HepG2 (cell line): ENCODE measurements around the gene OVCH2. TPM values are rescaled to one million over a fixed set of nuclear protein-coding genes. Genes with fewer than 3 reads are reported as not detected.

Experiments
- ATAC-seq: fragments of 200-7000 bp; cut with Tn5 transposase; 3 replicates; pipeline ENCODE4 v1.9.1; 2020; ENCODE audit warnings: mild to moderate bottlenecking, moderate library complexity
- BruUV-seq: library from RNA; stranded (reverse); fragments of 400-500 nt; replicated peaks from 2 replicates; lab custom pipeline; 2021; lab: Mats Ljungman, UMichigan
- CTCF ChIA-PET: fragments of 300-600 bp; formaldehyde crosslinking; extraction: SDS; loops from one replicate; lab custom pipeline; 2021; ENCODE audit warnings: low total read pairs, inconsistent platforms, low intra/inter-chr PET ratio; lab: Yijun Ruan, JAX
- POLR2A ChIA-PET: fragments of 350-600 bp; sonication (Branson Sonifier 250); formaldehyde crosslinking; loops from one replicate; lab custom pipeline; 2020; ENCODE audit warnings: antibody characterized with exemption, inconsistent platforms; lab: Yijun Ruan, JAX
- DNase-seq: peaks from one replicate; pipeline ENCODE4 v3.0.0-alpha.2; 2015; ENCODE audit warnings: low spot score
- FAIRE-seq: peaks from 3 replicates; lab custom pipeline; 2011; peaks lifted over from hg19 to GRCh38; lab: Jason Lieb, UNC
- H2AFZ ChIP-seq: one replicate; pipeline ENCODE4 v1.6.1; 2011; ENCODE audit warnings: low read length, inconsistent platforms
- H3K27ac ChIP-seq: fragments of 300-600 bp; 3 replicates; pipeline ENCODE4 v1.8.0; 2011; ENCODE audit warnings: mixed run types, mild to moderate bottlenecking, mixed read lengths, low read length, inconsistent platforms; ENCODE audit not compliant: insufficient read depth; ENCODE audit errors: extremely low read length
- H3K27me3 ChIP-seq, 2 experiments: fragments of 200-600 bp in 1 of 2; 2 replicates in 1 of 2; 3 replicates in 1 of 2; pipeline versions ENCODE4 v1.6.0 to v1.8.0; 2011; ENCODE audit warnings: low read length in 2 of 2, mild to moderate bottlenecking in 2 of 2, moderate library complexity in 2 of 2, inconsistent platforms in 1 of 2; ENCODE audit not compliant: insufficient read depth in 2 of 2, control insufficient read depth in 1 of 2
- H3K36me3 ChIP-seq, 2 experiments: fragments of 200-600 bp in 1 of 2; replicated peaks in 1 of 2; 2 replicates in 1 of 2; 3 replicates in 1 of 2; pipeline versions ENCODE4 v1.5.1 to v1.8.0; 2011; ENCODE audit warnings: low read length in 2 of 2, inconsistent platforms in 1 of 2; ENCODE audit not compliant: insufficient read depth in 2 of 2, control insufficient read depth in 1 of 2
- H3K4me1 ChIP-seq: 2 replicates; pipeline ENCODE4 v1.5.1; 2012; ENCODE audit warnings: low read length, inconsistent platforms; ENCODE audit not compliant: insufficient read depth
- H3K4me2 ChIP-seq: 2 replicates; pipeline ENCODE4 v1.6.0; 2011; ENCODE audit warnings: low read depth, low read length, inconsistent platforms
- H3K4me3 ChIP-seq, 3 experiments: fragments of 200-600 bp in 1 of 3; sonication (generic), shearing (Covaris generic) in 1 of 3; replicated peaks in 1 of 3; 2 replicates each; pipeline ENCODE4 v1.5.1; 2011 to 2016; ENCODE audit warnings: low read length in 3 of 3, inconsistent platforms in 2 of 3, low read depth in 2 of 3, mild to moderate bottlenecking in 2 of 3, control low read depth in 1 of 3, mixed read lengths in 1 of 3; ENCODE audit not compliant: insufficient read depth in 1 of 3
- H3K79me2 ChIP-seq: one replicate; pipeline ENCODE4 v1.6.1; 2011; ENCODE audit warnings: low read length, inconsistent platforms; ENCODE audit not compliant: insufficient read depth
- H3K9ac ChIP-seq: 2 replicates; pipeline ENCODE4 v1.6.0; 2011; ENCODE audit warnings: mild to moderate bottlenecking, low read depth, low read length, inconsistent platforms; ENCODE audit not compliant: insufficient read depth
- H3K9me3 ChIP-seq: 2 replicates; pipeline ENCODE4 v1.5.1; 2012; ENCODE audit warnings: mild to moderate bottlenecking, low read length
- H4K20me1 ChIP-seq: 2 replicates; pipeline ENCODE4 v1.6.0; 2011; ENCODE audit warnings: inconsistent platforms, mild to moderate bottlenecking, low read length, moderate library complexity; ENCODE audit not compliant: insufficient read depth
- MEF2D ChIP-seq: sonication (generic); formaldehyde crosslinking; IDR thresholded peaks from 2 replicates; pipeline ENCODE4 v1.5.1; 2020; ENCODE audit warnings: mild to moderate bottlenecking, missing genetic modification reagents
- MIER3 ChIP-seq: IDR thresholded peaks from 2 replicates; pipeline ENCODE4 v1.6.1; 2016; ENCODE audit warnings: missing compliant biosample characterization, borderline replicate concordance
- ZNF3 ChIP-seq: IDR thresholded peaks from 2 replicates; pipeline ENCODE4 v1.7.0; 2017; ENCODE audit warnings: inconsistent platforms
- WGBS: methylation state at CpG from one replicate; pipeline ENCODE4 v1.1.6; 2017; ENCODE audit warnings: low lambda C conversion rate; 5-methylcytosine and 5-hydroxymethylcytosine counted together
- in situ Hi-C: cut with HindIII; loops from 2 replicates; pipeline ENCODE4 v1.10.0; 2017; ENCODE audit warnings: low pct_unique_long_range_greater_than_20kb; ENCODE audit not compliant: extremely low pct_ligation_motif_present
- intact Hi-C: fragments of 100-400 bp; cut with micrococcal nuclease; formaldehyde crosslinking; loops from one replicate; pipeline ENCODE4 v1.10.0; 2022; ENCODE audit not compliant: unreplicated experiment
- polyA plus RNA-seq, 8 experiments: library from polyadenylated mRNA; depleted of rRNA in 3 of 8; stranded (reverse) in 7 of 8; unstranded in 1 of 8; fragments of >200 nt; fragmentation: Illumina TruSeq in 4 of 8; extraction: Trizol in 4 of 8; gene quantifications; 2 replicates each; pipeline versions ENCODE4 v1.2.1 to v1.2.3, GENCODE V29; 2011 to 2016; ENCODE audit warnings: low read depth in 4 of 8, missing spikeins in 1 of 8, mixed read lengths in 1 of 8; ENCODE audit not compliant: insufficient read depth in 1 of 8
- total RNA-seq, 5 experiments: library from RNA; depleted of rRNA; stranded (reverse); fragments of >200 nt; fragmentation: Illumina TruSeq; extraction: Trizol; gene quantifications; 2 replicates each; pipeline ENCODE4 v1.2.3, GENCODE V29; 2016; ENCODE audit warnings: low read depth in 1 of 5
- TF ChIP-seq, protein P1 (sequence below): sonication (generic); formaldehyde crosslinking; IDR thresholded peaks from 2 replicates; pipeline ENCODE4 v1.4.0; 2020; ENCODE audit warnings: missing genetic modification reagents; ENCODE audit errors: not compliant biosample characterization
- TF ChIP-seq, protein P2 (sequence below): sonication (generic); formaldehyde crosslinking; IDR thresholded peaks from 2 replicates; pipeline ENCODE4 v1.4.0; 2020; ENCODE audit warnings: missing genetic modification reagents, mild to moderate bottlenecking, borderline replicate concordance

OVCH2 gene
- total and polyA plus RNA-seq, 2 of the 13 experiments (the other 11 are each of a cell fraction or from before 2014, with no cell fraction given) = not detected

DNA sequence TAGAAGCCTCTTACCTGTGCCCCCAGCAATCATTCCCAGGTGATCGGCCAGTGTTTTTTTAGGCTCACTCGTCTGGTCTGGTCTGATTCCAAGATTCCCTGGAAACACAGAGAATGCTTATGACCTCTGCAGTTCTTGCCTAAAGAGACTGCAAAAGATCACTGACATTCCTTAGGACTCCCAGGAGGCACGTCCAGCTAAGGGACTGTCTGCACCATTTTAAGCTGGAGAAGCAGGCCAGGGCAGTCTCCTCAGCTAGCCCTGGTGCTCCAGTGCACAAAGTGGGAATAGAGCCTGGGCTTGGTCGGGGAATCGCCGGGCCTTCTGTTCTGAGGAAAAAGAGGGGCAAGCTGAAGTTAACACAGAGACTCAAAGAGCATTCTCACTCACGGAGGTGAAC, 37.8 kb downstream of the OVCH2 start:
- DNase-seq = no peak
- BruUV-seq = no TSS peak
- intact Hi-C loops (no loop called here), in situ Hi-C loops (no loop called here)
- Histone ChIP-seq H3K27ac (no peak overlapping the region), H4K20me1 (no peaks in the 10 kb centered on the region), H3K9ac (no peak overlapping the region), H3K4me3 (no peak overlapping the region), H3K36me3 (no peaks in the 10 kb centered on the region; a peak in 1 of 5 replicates), H3K9me3 (no peaks in the 10 kb centered on the region), H2AFZ (no peak overlapping the region), H3K27me3 (peaks cover 0 to 13% of the 10 kb centered on the region in 2 experiments; a peak in 3 of 5 replicates), H3K4me2 (no peak overlapping the region), H3K79me2 (no peaks in the 10 kb centered on the region), H3K4me1 (peaks cover 30% of the 10 kb centered on the region)
- no peak for ATAC-seq
- ChIA-PET CTCF (no interaction called here), POLR2A (no interaction called here)
- FAIRE-seq = no peak
- 68% methylated on average over 7 of the region's 7 CpGs for WGBS
- TF ChIP-seq, protein P1, sequence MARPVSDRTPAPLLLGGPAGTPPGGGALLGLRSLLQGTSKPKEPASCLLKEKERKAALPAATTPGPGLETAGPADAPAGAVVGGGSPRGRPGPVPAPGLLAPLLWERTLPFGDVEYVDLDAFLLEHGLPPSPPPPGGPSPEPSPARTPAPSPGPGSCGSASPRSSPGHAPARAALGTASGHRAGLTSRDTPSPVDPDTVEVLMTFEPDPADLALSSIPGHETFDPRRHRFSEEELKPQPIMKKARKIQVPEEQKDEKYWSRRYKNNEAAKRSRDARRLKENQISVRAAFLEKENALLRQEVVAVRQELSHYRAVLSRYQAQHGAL (CRISPR knock-in tag) = no peak
- TF ChIP-seq MEF2D (CRISPR knock-in tag) (no peak), ZNF3 (CRISPR knock-in tag) (no peak), MIER3 (CRISPR knock-in tag) (no peak)
- TF ChIP-seq, protein P2, sequence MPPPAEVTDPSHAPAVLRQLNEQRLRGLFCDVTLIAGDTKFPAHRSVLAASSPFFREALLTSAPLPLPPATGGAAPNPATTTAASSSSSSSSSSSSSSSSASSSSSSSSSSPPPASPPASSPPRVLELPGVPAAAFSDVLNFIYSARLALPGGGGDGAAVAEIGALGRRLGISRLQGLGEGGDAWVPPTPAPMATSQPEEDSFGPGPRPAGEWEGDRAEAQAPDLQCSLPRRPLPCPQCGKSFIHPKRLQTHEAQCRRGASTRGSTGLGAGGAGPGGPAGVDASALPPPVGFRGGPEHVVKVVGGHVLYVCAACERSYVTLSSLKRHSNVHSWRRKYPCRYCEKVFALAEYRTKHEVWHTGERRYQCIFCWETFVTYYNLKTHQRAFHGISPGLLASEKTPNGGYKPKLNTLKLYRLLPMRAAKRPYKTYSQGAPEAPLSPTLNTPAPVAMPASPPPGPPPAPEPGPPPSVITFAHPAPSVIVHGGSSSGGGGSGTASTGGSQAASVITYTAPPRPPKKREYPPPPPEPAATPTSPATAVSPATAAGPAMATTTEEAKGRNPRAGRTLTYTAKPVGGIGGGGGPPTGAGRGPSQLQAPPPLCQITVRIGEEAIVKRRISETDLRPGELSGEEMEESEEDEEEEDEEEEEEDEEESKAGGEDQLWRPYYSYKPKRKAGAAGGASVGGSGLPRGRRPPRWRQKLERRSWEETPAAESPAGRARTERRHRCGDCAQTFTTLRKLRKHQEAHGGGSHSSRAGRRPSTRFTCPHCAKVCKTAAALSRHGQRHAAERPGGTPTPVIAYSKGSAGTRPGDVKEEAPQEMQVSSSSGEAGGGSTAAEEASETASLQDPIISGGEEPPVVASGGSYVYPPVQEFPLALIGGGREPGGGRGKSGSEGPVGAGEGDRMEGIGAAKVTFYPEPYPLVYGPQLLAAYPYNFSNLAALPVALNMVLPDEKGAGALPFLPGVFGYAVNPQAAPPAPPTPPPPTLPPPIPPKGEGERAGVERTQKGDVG = no peak
